Smooth muscle cell (in vitro differentiated cells): ENCODE measurements around the gene KRTAP9-3. TPM values are rescaled to one million over a fixed set of nuclear protein-coding genes. Genes with fewer than 3 reads are reported as not detected.

ENCODE experiments used
- DNase-seq: peaks from one replicate; lab custom pipeline; 2025; ENCODE audit not compliant: unreplicated experiment; lab: John Stamatoyannopoulos, UW
- H2AFZ ChIP-seq: fragments of 200-600 bp; sonication (generic); 2 replicates; pipeline ENCODE4 v1.6.0; 2016; ENCODE audit warnings: antibody characterized with exemption, low read depth, mild to moderate bottlenecking
- H3F3A ChIP-seq: fragments of 200-600 bp; sonication (generic); 2 replicates; pipeline ENCODE4 v1.6.0; 2017; ENCODE audit warnings: antibody characterized with exemption, low read depth
- H3K27ac ChIP-seq: fragments of 200-600 bp; sonication (generic); 2 replicates; pipeline ENCODE4 v1.5.1; 2016; ENCODE audit warnings: low read depth, mild to moderate bottlenecking
- H3K27me3 ChIP-seq: fragments of 200-600 bp; sonication (generic); 2 replicates; pipeline ENCODE4 v1.6.1; 2016; ENCODE audit warnings: low read depth, mild to moderate bottlenecking
- H3K36me3 ChIP-seq: fragments of 200-600 bp; sonication (generic); 2 replicates; pipeline ENCODE4 v1.5.1; 2016; ENCODE audit warnings: low read depth
- H3K4me1 ChIP-seq: fragments of 200-600 bp; sonication (generic); 2 replicates; pipeline ENCODE4 v1.5.1; 2016; ENCODE audit warnings: low read depth
- H3K4me2 ChIP-seq: fragments of 200-600 bp; sonication (generic); 2 replicates; pipeline ENCODE4 v1.6.0; 2016; ENCODE audit warnings: mild to moderate bottlenecking
- H3K4me3 ChIP-seq: fragments of 200-600 bp; sonication (generic); 2 replicates; pipeline ENCODE4 v1.5.1; 2016; ENCODE audit warnings: mild to moderate bottlenecking
- H3K79me2 ChIP-seq: fragments of 200-600 bp; sonication (generic); 2 replicates; pipeline ENCODE4 v1.6.0; 2016; ENCODE audit warnings: low read depth, mild to moderate bottlenecking
- H3K9ac ChIP-seq: fragments of 200-600 bp; sonication (generic); 2 replicates; pipeline ENCODE4 v1.6.0; 2016; ENCODE audit warnings: low read depth
- H3K9me3 ChIP-seq: fragments of 200-600 bp; sonication (generic); replicated peaks from 2 replicates; pipeline ENCODE4 v1.5.1; 2016; ENCODE audit warnings: low read depth
- H4K20me1 ChIP-seq: fragments of 200-600 bp; sonication (generic); 2 replicates; pipeline ENCODE4 v1.6.0; 2016; ENCODE audit warnings: low read depth
- CTCF ChIP-seq: fragments of 200-600 bp; sonication (generic); IDR thresholded peaks from 2 replicates; pipeline ENCODE4 v1.5.1; 2017; ENCODE audit warnings: borderline replicate concordance, mild to moderate bottlenecking, antibody characterized with exemption; ENCODE audit not compliant: insufficient read depth, poor library complexity, severe bottlenecking
- WGBS: methylation state at CpG from one replicate; pipeline ENCODE4 v1.1.7; 2016; ENCODE audit warnings: low lambda C conversion rate; 5-methylcytosine and 5-hydroxymethylcytosine counted together
- polyA plus RNA-seq: library from polyadenylated mRNA; unstranded; fragments of >200 nt; fragmentation: Nextera tagmentation; extraction: Ambion mirVana; gene quantifications from 2 replicates; pipeline ENCODE4 v1.2.1, GENCODE V29; 2016
- total RNA-seq: library from RNA; depleted of rRNA; stranded (reverse); fragments of >200 nt; gene quantifications from 2 replicates; pipeline ENCODE4 v1.2.3, GENCODE V29; 2014

Gene KRTAP9-3
- total and polyA plus RNA-seq, 2 experiments from 2014 or later, result not detected

- TF ChIP-seq CTCF, result no peak
- 100% methylated on average over 1 of the region's 1 CpG for WGBS
- H4K20me1 ChIP-seq, result no peaks in the 10 kb centered on the region
Observed at GRCh38 chr17:41256291-41256685, 24.0 kb downstream of the KRTAP9-3 start.

GRCh38 chr17:41258406-41258805 is 26.2 kb downstream of the KRTAP9-3 start:
- H3K4me1 ChIP-seq, result no peaks in the 10 kb centered on the region
- no peaks in the 10 kb centered on the region for H4K20me1 ChIP-seq
- H3K79me2 ChIP-seq, result no peaks in the 10 kb centered on the region
- H3F3A ChIP-seq, result no peaks in the 10 kb centered on the region
- H3K9me3 ChIP-seq, result no peaks in the 10 kb centered on the region
- DNase-seq, result no peak
- no peak for TF ChIP-seq CTCF
- H3K27me3 ChIP-seq, result peaks cover 39% of the 10 kb centered on the region
- H3K9ac ChIP-seq, result no peak overlapping the region
- no peaks in the 10 kb centered on the region for H3K36me3 ChIP-seq
- H3K4me2 ChIP-seq, result no peak overlapping the region
- no peak overlapping the region for H3K4me3 ChIP-seq
- H3K27ac ChIP-seq, result no peak overlapping the region
- no peak overlapping the region for H2AFZ ChIP-seq

More at GRCh38 chr17:41256291-41256685, 24.0 kb downstream of the KRTAP9-3 start:
- Histone ChIP-seq H3K9ac (no peak overlapping the region), H3K27me3 (peaks cover 53% of the 10 kb centered on the region), H2AFZ (no peak overlapping the region), H3K27ac (no peak overlapping the region), H3K9me3 (no peaks in the 10 kb centered on the region), H3F3A (no peaks in the 10 kb centered on the region), H3K4me1 (no peaks in the 10 kb centered on the region), H3K79me2 (no peaks in the 10 kb centered on the region), H3K4me3 (no peak overlapping the region), H3K4me2 (no peak overlapping the region), H3K36me3 (no peaks in the 10 kb centered on the region)
- DNase-seq, result no peak

- H3K9me3 ChIP-seq, result no peaks in the 10 kb centered on the region
- no peaks in the 10 kb centered on the region for H3K36me3 ChIP-seq
- H4K20me1 ChIP-seq, result no peaks in the 10 kb centered on the region
- WGBS, result 85% methylated on average over 2 of the region's 2 CpGs
- no peaks in the 10 kb centered on the region for H3K4me1 ChIP-seq
- H3K4me3 ChIP-seq, result no peak overlapping the region
- no peak overlapping the region for H3K9ac ChIP-seq
- no peaks in the 10 kb centered on the region for H3K79me2 ChIP-seq
- peaks cover 24% of the 10 kb centered on the region for H3K27me3 ChIP-seq
- no peaks in the 10 kb centered on the region for H3F3A ChIP-seq
- H3K4me2 ChIP-seq, result no peak overlapping the region
- no peak for DNase-seq
- no peak overlapping the region for H3K27ac ChIP-seq
- TF ChIP-seq CTCF, result no peak
- no peak overlapping the region for H2AFZ ChIP-seq
Observed at GRCh38 chr17:41263212-41263611, 31.0 kb downstream of the KRTAP9-3 start.

GRCh38 chr17:41264599-41264998 is 32.4 kb downstream of the KRTAP9-3 start:
- no peaks in the 10 kb centered on the region for H3K9me3 ChIP-seq
- TF ChIP-seq CTCF, result no peak
- H3K4me1 ChIP-seq, result no peaks in the 10 kb centered on the region
- H4K20me1 ChIP-seq, result no peaks in the 10 kb centered on the region
- no peak overlapping the region for H3K9ac ChIP-seq
- no peak for DNase-seq
- H3K79me2 ChIP-seq, result no peaks in the 10 kb centered on the region
- H3K27ac ChIP-seq, result no peak overlapping the region
- H2AFZ ChIP-seq, result no peak overlapping the region
- H3K36me3 ChIP-seq, result no peaks in the 10 kb centered on the region
- H3F3A ChIP-seq, result no peaks in the 10 kb centered on the region
- no peak overlapping the region for H3K4me2 ChIP-seq
- peaks cover 24% of the 10 kb centered on the region for H3K27me3 ChIP-seq
- H3K4me3 ChIP-seq, result no peak overlapping the region
- WGBS, result 78% methylated on average over 3 of the region's 3 CpGs
